A172 (cell line): ENCODE data around the gene C4orf33. TPM values are rescaled to one million over a fixed set of nuclear protein-coding genes. Genes with fewer than 3 reads are reported as not detected.

ENCODE experiments used
- DNase-seq: peaks from one replicate; pipeline ENCODE4 v3.0.0-alpha.2; 2015; ENCODE audit warnings: low spot score
- total RNA-seq: library from RNA; depleted of rRNA; stranded (reverse); fragments of >200 nt; shearing (Covaris generic); gene quantifications from 2 replicates; pipeline ENCODE4 v1.2.3, GENCODE V29; 2014; rRNA removed

The C4orf33 gene
- total RNA-seq, 1 experiment from 2014 or later = 25.2 TPM

- DNase-seq = no peak
These were observed 33.2 kb downstream of the C4orf33 start for GRCh38 chr4:129129143-129129542.

- no peak for DNase-seq
These were observed 35.4 kb downstream of the C4orf33 start for GRCh38 chr4:129131343-129131742.

GRCh38 chr4:129136433-129136832 is 40.5 kb downstream of the C4orf33 start:
- no peak for DNase-seq

GRCh38 chr4:129138810-129139496 is 43.0 kb downstream of the C4orf33 start:
- no peak for DNase-seq

GRCh38 chr4:129140521-129140920 is 44.6 kb downstream of the C4orf33 start:
- no peak for DNase-seq

- DNase-seq = no peak
These were observed 47.4 kb downstream of the C4orf33 start for GRCh38 chr4:129143359-129143758.

- no peak for DNase-seq
These were observed 48.8 kb downstream of the C4orf33 start for GRCh38 chr4:129144755-129145206.

GRCh38 chr4:129145222-129145730 is 49.3 kb downstream of the C4orf33 start:
- no peak for DNase-seq

GRCh38 chr4:129146639-129147038 is 50.7 kb downstream of the C4orf33 start:
- no peak for DNase-seq

GRCh38 chr4:129148892-129149291 is 52.9 kb downstream of the C4orf33 start:
- no peak for DNase-seq

GRCh38 chr4:129149906-129150305 is 54.0 kb downstream of the C4orf33 start:
- no peak for DNase-seq

GRCh38 chr4:129152350-129152749 is 56.4 kb downstream of the C4orf33 start:
- DNase-seq = no peak

- no peak for DNase-seq
These were observed 57.7 kb downstream of the C4orf33 start for GRCh38 chr4:129153700-129154099.

GRCh38 chr4:129162450-129162849 is 66.5 kb downstream of the C4orf33 start:
- no peak for DNase-seq

- DNase-seq = no peak
These were observed 67.5 kb downstream of the C4orf33 start for GRCh38 chr4:129163427-129163826.

GRCh38 chr4:129164243-129164642 is 68.3 kb downstream of the C4orf33 start:
- no peak for DNase-seq

Other genes starting within 250 kb of the C4orf33 start
- gene SCLT1, start 2.6 kb upstream of the C4orf33 start, total RNA-seq = 15.7 and 17.6 TPM in 2 replicates